Measurements from ENCODE around the gene EPN2.

Gene EPN2

GRCh38 chr17:19311421-19312215 is 74.5 kb downstream of the EPN2 start:
- TF ChIP-seq CTCF (IDR thresholded peaks at IDR 0.05): no peak

DNA sequence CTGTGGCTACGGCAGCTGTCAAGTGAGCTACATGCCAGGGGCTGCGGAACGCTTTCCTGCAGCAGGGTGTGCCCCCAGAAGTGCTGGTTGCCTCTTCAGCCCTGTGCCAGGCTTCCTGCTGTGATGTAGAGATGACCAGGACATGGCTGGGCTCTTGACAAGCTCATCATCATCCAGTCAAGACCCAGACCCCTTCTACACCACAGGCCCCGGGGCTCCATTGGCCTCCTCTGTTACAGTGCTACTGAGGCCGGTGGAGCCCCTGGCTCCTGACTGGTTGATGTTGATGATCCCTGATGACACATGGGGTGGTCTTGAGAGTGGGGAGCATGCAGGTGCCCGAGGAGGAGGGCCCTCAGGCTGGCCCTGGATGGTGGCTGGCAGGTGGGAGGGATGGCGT is 75.2 kb downstream of the EPN2 start:
- no peak for TF ChIP-seq CTCF (IDR thresholded peaks at IDR 0.05)

- TF ChIP-seq CTCF (IDR thresholded peaks at IDR 0.05): no peak
Observed at GRCh38 chr17:19313066-19313745, 76.0 kb downstream of the EPN2 start.

DNA sequence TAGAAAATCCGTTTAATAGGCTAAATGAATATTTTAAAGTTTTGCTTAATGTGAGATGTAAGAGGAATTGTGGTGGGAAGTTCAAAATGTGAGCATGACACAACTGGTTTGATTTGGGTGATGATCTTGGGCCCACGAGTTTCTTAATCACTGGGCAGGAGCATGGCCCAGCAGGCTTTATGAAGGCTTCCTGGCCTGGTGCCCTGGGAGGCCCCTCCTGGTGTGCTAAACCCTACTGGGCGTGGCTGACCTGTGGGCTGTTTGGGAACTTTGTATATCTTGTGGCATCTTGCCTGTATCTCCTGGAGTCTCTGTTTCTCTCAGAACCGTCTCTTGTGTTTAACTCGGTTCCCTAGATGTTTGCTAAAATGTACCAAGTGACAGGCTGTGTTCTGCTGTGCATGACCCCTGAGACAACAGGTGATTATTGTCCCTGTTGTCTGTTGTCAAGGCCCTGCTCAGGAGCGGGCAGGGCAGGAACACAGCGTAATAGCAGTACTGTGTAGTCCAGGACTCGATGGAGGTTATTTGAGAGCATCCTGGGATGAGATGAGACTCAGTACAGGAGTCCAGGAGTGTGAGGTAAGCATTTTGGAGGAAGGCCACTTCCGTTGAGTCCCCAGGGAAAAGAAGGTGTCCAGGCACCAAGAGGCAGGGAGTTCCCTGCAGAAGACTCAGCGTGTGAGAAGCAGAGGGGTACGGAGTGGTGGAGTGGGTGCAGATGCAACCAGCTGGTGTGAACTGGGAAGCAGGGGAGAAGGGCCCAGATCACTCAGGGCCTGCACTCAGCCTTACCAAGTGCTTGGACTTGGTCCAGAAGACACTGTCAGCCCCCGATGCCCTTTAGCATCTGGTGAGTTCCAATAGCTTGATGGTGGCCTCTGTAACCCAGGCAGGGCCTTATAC is 76.8 kb downstream of the EPN2 start:
- TF ChIP-seq CTCF (IDR thresholded peaks at IDR 0.05): no peak

GRCh38 chr17:19315104-19315503 is 77.9 kb downstream of the EPN2 start:
- TF ChIP-seq CTCF (IDR thresholded peaks at IDR 0.05): no peak

GRCh38 chr17:19316761-19317358 is 79.7 kb downstream of the EPN2 start:
- no peak for TF ChIP-seq CTCF (IDR thresholded peaks at IDR 0.05)

All from LNCAP (cell line).